ENCODE data around the gene TEC. TPM values are rescaled to one million over a fixed set of nuclear protein-coding genes. Genes with fewer than 3 reads are reported as not detected.
A peak's percentile ranks its signal among the peaks of the same experiment; 100 is the strongest.

TEC gene
- total RNA-seq, 1 experiment from 2014 or later, result 0.67 TPM

GRCh38 chr4:48129307-48130014, 140.2 kb downstream of the TEC start:
- ATAC-seq, result no peak
- no peaks in the 10 kb centered on the region for H3K36me3 ChIP-seq (ENCODE audit: control insufficient read depth, insufficient read depth, low read length)
- no peak overlapping the region for H3K27ac ChIP-seq (ENCODE audit: low read length)
- in situ Hi-C loops (cut with HindIII; ENCODE audit: low pct_unique_long_range_greater_than_20kb, low sequenced_read_pairs) (no loop called here), intact Hi-C loops (cut with micrococcal nuclease; ENCODE audit: unreplicated experiment) (loop anchor here (5.0 to 10.0 kb wide), 2 partner anchors 163 to 365 kb away; partner anchors contain the start of gene ZAR1)
- H3K4me3 ChIP-seq (ENCODE audit: low read depth in 2 of 2, low read length in 2 of 2), result no peak overlapping the region
- DNase-seq (ENCODE audit: low read depth, low spot score), result no peak
- ChIA-PET POLR2A (no interaction called here), CTCF (no interaction called here)
- H3K9me3 ChIP-seq (ENCODE audit: control insufficient read depth, insufficient read depth, low read depth, low read length), result no peaks in the 10 kb centered on the region
- no TSS peak for BruUV-seq (replicated peaks)
- no peaks in the 10 kb centered on the region for H3K27me3 ChIP-seq (ENCODE audit: control insufficient read depth, insufficient read depth, low read length)
- TF ChIP-seq TCF7L2 (IDR thresholded peaks at IDR 0.05; ENCODE audit: low read depth, low read length) (no peak), SIN3A (IDR thresholded peaks at IDR 0.05; ENCODE audit: borderline replicate concordance, insufficient read depth, low read depth, low read length) (no peak), POLR2AphosphoS5 (IDR thresholded peaks at IDR 0.05; ENCODE audit: low read depth, low read length) (no peak), REST (IDR thresholded peaks at IDR 0.05; ENCODE audit: insufficient read depth in 1 of 2, low read depth in 2 of 2, low read length in 1 of 2) (no peak)
- TF ChIP-seq, protein P1, sequence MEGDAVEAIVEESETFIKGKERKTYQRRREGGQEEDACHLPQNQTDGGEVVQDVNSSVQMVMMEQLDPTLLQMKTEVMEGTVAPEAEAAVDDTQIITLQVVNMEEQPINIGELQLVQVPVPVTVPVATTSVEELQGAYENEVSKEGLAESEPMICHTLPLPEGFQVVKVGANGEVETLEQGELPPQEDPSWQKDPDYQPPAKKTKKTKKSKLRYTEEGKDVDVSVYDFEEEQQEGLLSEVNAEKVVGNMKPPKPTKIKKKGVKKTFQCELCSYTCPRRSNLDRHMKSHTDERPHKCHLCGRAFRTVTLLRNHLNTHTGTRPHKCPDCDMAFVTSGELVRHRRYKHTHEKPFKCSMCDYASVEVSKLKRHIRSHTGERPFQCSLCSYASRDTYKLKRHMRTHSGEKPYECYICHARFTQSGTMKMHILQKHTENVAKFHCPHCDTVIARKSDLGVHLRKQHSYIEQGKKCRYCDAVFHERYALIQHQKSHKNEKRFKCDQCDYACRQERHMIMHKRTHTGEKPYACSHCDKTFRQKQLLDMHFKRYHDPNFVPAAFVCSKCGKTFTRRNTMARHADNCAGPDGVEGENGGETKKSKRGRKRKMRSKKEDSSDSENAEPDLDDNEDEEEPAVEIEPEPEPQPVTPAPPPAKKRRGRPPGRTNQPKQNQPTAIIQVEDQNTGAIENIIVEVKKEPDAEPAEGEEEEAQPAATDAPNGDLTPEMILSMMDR (IDR thresholded peaks at IDR 0.05), result no peak; the same call in 1 of the 2 replicates
- H3K4me1 ChIP-seq (ENCODE audit: control insufficient read depth, insufficient read depth, low read length), result no peaks in the 10 kb centered on the region; the same call in 1 of the 2 replicates

- Histone ChIP-seq H3K27me3 (ENCODE audit: control insufficient read depth, insufficient read depth, low read length) (no peaks in the 10 kb centered on the region), H3K4me1 (ENCODE audit: control insufficient read depth, insufficient read depth, low read length) (no peaks in the 10 kb centered on the region; the same call in 1 of the 2 replicates), H3K36me3 (ENCODE audit: control insufficient read depth, insufficient read depth, low read length) (no peaks in the 10 kb centered on the region), H3K9me3 (ENCODE audit: control insufficient read depth, insufficient read depth, low read depth, low read length) (no peaks in the 10 kb centered on the region), H3K27ac (ENCODE audit: low read length) (no peak overlapping the region), H3K4me3 (ENCODE audit: low read depth in 2 of 2, low read length in 2 of 2) (peak overlapping the region; percentile 23 to 51)
- TF ChIP-seq REST (IDR thresholded peaks at IDR 0.05; ENCODE audit: insufficient read depth in 1 of 2, low read depth in 2 of 2, low read length in 1 of 2), result no peak
- no peak for TF ChIP-seq TCF7L2 (IDR thresholded peaks at IDR 0.05; ENCODE audit: low read depth, low read length)
- TF ChIP-seq POLR2AphosphoS5 (IDR thresholded peaks at IDR 0.05; ENCODE audit: low read depth, low read length), result no peak
- TF ChIP-seq SIN3A (IDR thresholded peaks at IDR 0.05; ENCODE audit: borderline replicate concordance, insufficient read depth, low read depth, low read length), result no peak
- TF ChIP-seq, protein P1 (IDR thresholded peaks at IDR 0.05), result peak; percentile 73
- ATAC-seq (peak; percentile 96), DNase-seq (ENCODE audit: low read depth, low spot score) (peak; percentile 73)
- BruUV-seq (replicated peaks), result no TSS peak
- intact Hi-C loops (cut with micrococcal nuclease; ENCODE audit: unreplicated experiment) (loop anchor here (5.0 to 10.0 kb wide), 2 partner anchors 164 to 367 kb away; partner anchors contain the start of gene ZAR1), in situ Hi-C loops (cut with HindIII; ENCODE audit: low pct_unique_long_range_greater_than_20kb, low sequenced_read_pairs) (no loop called here)
- CTCF ChIA-PET, result interaction anchor here (0.5 to 0.6 kb wide), 2 partner anchors 82 to 259 kb away, joined by 3 to 4 read pairs; no protein-coding TSS in a partner anchor
- POLR2A ChIA-PET, result no interaction called here
Measured at GRCh38 chr4:48127682-48128404, 141.8 kb downstream of the TEC start.

All from Panc1 (cell line).